Measurements from ENCODE around the gene SLC7A9.
"Not testable (repeated sequence)": the region's sequence is repeated elsewhere in the genome, so short reads cannot be mapped to it uniquely, and the experiment has no call there.

The SLC7A9 gene

DNA sequence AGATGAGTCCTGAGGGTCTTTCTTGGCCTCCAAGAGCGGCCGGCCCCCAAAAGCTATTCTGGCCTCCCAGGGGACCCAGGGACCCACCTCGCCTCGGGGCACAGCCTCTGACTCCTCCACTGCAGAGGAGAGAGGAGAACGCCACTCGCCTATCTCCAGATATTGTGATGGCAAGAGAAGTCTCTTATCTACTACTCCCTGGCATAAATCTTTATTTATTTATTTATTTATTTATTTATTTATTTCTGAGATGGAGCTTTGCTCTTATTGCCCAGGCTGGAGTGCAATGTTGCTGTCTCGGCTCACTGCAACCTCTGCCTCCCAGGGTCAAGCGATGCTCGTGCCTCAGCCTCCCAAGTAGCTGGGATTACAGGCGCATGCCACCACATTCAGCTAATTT, 11.0 kb downstream of the SLC7A9 start:
- no peak overlapping the region for H3K9ac ChIP-seq (ENCODE audit: low read length)
- no peaks in the 10 kb centered on the region for H3K27me3 ChIP-seq (ENCODE audit: control insufficient read depth, insufficient read depth, low read length)
- no peaks in the 10 kb centered on the region for H3K36me3 ChIP-seq (ENCODE audit: control insufficient read depth, insufficient read depth, low read length)
- H3K4me3 ChIP-seq (ENCODE audit: low read length) = no peak overlapping the region
- no peaks in the 10 kb centered on the region for H3K4me1 ChIP-seq (ENCODE audit: control insufficient read depth, insufficient read depth, low read length)
- no peaks in the 10 kb centered on the region for H3K9me3 ChIP-seq (ENCODE audit: control insufficient read depth, low read length)

DNA sequence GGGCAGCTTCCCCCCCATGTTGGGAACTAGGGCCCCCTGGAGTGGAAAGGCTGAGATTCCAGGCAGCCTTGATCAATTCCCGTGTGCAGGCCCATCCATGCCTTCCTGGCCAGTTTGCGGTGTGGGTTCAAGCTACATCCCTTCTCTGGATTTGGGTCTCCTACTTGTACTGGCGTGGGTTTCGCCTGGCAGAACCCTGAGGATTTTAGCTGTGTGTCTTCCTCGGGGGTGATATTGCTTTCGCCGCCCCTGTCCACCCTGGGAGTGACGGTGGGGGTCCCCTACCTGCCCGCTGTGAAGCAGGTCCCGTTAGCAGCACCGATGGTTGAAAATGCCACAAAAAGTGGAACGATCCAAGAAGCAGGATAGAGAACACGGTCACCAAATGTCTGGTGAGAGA, 11.4 kb downstream of the SLC7A9 start:
- H3K36me3 ChIP-seq (ENCODE audit: control insufficient read depth, insufficient read depth, low read length) = no peaks in the 10 kb centered on the region

DNA sequence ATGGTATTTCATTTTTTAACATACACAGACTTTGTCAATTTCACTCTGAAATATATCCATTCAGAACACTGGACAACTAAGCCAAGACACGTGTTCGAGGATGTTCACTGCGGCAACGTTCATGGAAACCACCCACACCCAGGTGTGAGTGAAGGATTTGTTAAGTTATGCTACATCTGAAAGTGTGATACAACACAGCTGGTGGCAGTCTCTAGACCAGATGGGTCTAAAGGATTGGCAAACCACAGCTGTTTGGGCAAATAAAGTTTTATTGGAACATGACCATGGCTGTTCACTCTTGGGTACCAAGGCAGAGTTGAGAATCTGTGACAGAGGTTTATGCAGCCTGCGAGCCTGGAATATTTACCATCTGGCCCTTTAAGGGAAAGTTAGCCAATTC, 12.0 kb downstream of the SLC7A9 start:
- Histone ChIP-seq H3K36me3 (ENCODE audit: control insufficient read depth, insufficient read depth, low read length) (no peaks in the 10 kb centered on the region), H3K4me3 (ENCODE audit: low read length) (no peak overlapping the region), H3K4me1 (ENCODE audit: control insufficient read depth, insufficient read depth, low read length) (no peaks in the 10 kb centered on the region), H3K9me3 (ENCODE audit: control insufficient read depth, low read length) (no peaks in the 10 kb centered on the region), H3K27me3 (ENCODE audit: control insufficient read depth, insufficient read depth, low read length) (no peaks in the 10 kb centered on the region), H3K9ac (ENCODE audit: low read length) (no peak overlapping the region)

More for the DNA sequence above, 11.4 kb downstream of the SLC7A9 start:
- Histone ChIP-seq H3K4me3 (ENCODE audit: low read length) (no peak overlapping the region), H3K9me3 (ENCODE audit: control insufficient read depth, low read length) (no peaks in the 10 kb centered on the region), H3K9ac (ENCODE audit: low read length) (no peak overlapping the region), H3K4me1 (ENCODE audit: control insufficient read depth, insufficient read depth, low read length) (no peaks in the 10 kb centered on the region), H3K27me3 (ENCODE audit: control insufficient read depth, insufficient read depth, low read length) (no peaks in the 10 kb centered on the region)

DNA sequence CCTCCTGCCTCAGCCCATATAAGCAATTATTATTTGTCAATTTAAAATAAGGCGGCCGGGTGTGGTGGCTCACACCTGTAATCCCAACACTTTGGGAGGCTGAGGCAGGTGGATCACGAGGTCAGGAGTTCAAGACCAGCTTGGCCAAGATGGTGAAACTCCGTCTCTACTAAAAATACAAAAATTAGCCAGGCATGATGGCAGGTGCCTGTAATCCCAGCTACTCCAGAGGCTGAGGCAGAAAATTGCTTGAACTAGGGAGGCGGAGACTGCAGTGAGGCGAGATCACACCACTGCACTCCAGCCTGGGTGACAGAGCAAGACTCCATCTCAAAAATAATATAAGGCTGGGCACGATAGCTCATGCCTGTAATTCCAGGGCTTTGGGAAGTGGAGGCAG, 12.7 kb downstream of the SLC7A9 start:
- H3K4me3 ChIP-seq (ENCODE audit: low read length); H3K4me1 ChIP-seq (ENCODE audit: control insufficient read depth, insufficient read depth, low read length); H3K27me3 ChIP-seq (ENCODE audit: control insufficient read depth, insufficient read depth, low read length); H3K9ac ChIP-seq (ENCODE audit: low read length); H3K36me3 ChIP-seq (ENCODE audit: control insufficient read depth, insufficient read depth, low read length); H3K9me3 ChIP-seq (ENCODE audit: control insufficient read depth, low read length): not testable (repeated sequence)

DNA sequence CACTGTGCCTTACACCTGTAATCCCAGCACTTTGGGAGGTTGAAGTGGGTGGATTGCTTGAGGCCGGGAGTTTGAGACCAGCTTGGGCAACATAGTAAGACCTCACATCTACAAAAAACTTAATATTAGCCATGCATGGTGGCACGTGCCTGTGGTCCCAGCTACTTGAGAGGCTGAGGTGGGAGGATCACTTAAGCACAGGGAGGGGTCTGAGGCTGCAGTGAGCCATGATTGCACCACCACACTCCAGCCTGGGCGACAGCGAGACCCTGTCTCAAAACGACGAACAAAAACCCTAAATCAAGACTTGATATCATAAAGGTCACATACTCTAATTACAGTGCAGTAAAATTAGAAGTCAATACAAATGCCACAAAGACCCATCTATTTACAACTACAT, 17.4 kb downstream of the SLC7A9 start:
- Histone ChIP-seq H3K4me1 (ENCODE audit: control insufficient read depth, insufficient read depth, low read length) (no peaks in the 10 kb centered on the region), H3K9ac (ENCODE audit: low read length) (no peak overlapping the region), H3K9me3 (ENCODE audit: control insufficient read depth, low read length) (no peaks in the 10 kb centered on the region), H3K27me3 (ENCODE audit: control insufficient read depth, insufficient read depth, low read length) (no peaks in the 10 kb centered on the region), H3K4me3 (ENCODE audit: low read length) (no peak overlapping the region), H3K36me3 (ENCODE audit: control insufficient read depth, insufficient read depth, low read length) (no peaks in the 10 kb centered on the region)

DNA sequence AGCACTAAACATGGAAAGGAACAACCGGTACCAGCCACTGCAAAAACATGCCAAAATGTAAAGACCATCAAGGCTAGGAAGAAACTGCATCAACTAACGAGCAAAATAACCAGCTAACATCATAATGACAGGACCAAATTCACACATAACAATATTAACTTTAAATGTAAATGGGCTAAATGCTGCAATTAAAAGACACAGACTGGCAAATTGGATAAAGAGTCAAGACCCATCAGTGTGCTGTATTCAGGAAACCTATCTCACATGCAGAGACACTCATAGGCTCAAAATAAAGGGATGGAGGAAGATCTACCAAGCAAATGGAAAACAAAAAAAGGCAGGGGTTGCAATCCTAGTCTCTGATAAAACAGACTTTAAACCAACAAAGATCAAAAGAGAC, 21.5 kb downstream of the SLC7A9 start:
- H3K9ac ChIP-seq (ENCODE audit: low read length); H3K4me1 ChIP-seq (ENCODE audit: control insufficient read depth, insufficient read depth, low read length); H3K36me3 ChIP-seq (ENCODE audit: control insufficient read depth, insufficient read depth, low read length); H3K27me3 ChIP-seq (ENCODE audit: control insufficient read depth, insufficient read depth, low read length); H3K9me3 ChIP-seq (ENCODE audit: control insufficient read depth, low read length); H3K4me3 ChIP-seq (ENCODE audit: low read length): not testable (repeated sequence)

DNA sequence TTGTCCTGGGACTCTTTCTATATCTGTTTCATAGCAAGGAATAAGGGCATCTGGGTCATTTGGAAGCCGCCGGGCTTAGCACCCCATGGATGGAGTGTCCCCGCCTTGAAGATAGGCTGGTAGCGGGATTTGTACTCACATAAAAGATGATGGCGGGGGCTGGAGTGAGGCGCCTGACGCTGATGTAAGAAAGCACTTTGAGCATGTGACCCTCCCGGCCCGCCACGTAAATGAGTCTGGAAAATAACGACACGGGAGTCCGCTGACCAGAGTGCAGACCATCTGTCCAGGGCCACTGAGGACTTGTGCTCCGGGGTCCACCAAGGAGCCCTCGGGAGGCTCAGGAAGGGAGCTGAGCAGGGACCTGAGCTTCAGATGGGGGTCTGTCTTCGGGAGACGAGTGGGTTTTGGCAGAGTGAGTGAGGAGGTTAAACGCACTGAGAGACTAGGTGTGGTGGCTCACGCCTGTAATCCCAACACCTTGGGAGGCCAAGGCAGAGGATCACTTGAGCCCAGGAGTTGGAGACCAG, 25.8 kb downstream of the SLC7A9 start:
- no peaks in the 10 kb centered on the region for H3K36me3 ChIP-seq (ENCODE audit: control insufficient read depth, insufficient read depth, low read length)
- no peak overlapping the region for H3K4me3 ChIP-seq (ENCODE audit: low read length)
- H3K9ac ChIP-seq (ENCODE audit: low read length) = no peak overlapping the region
- H3K9me3 ChIP-seq (ENCODE audit: control insufficient read depth, low read length) = no peaks in the 10 kb centered on the region
- no peaks in the 10 kb centered on the region for H3K4me1 ChIP-seq (ENCODE audit: control insufficient read depth, insufficient read depth, low read length)
- no peaks in the 10 kb centered on the region for H3K27me3 ChIP-seq (ENCODE audit: control insufficient read depth, insufficient read depth, low read length)

DNA sequence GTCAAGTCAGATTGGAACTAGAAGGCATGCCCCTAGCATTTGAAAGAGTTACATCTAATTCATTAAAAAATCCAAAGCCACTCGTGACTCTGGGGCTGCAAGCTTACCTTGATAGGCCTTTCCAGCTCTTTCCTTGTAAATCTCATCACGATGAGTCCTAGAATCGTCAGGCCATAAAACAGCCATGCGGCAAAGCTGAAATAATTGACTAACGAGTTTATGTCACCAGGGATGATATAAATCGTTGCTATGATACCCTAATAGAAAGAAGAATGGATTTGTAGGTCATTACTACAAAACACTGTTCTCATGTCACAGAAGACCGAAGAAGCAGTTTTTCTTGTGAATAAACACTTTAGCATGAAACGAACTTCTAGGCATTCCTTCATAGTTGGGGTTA, 27.5 kb downstream of the SLC7A9 start:
- no peak overlapping the region for H3K4me3 ChIP-seq (ENCODE audit: low read length)
- H3K4me1 ChIP-seq (ENCODE audit: control insufficient read depth, insufficient read depth, low read length) = no peaks in the 10 kb centered on the region
- no peak overlapping the region for H3K9ac ChIP-seq (ENCODE audit: low read length)
- H3K9me3 ChIP-seq (ENCODE audit: control insufficient read depth, low read length) = no peaks in the 10 kb centered on the region
- H3K27me3 ChIP-seq (ENCODE audit: control insufficient read depth, insufficient read depth, low read length) = no peaks in the 10 kb centered on the region
- H3K36me3 ChIP-seq (ENCODE audit: control insufficient read depth, insufficient read depth, low read length) = no peaks in the 10 kb centered on the region

DNA sequence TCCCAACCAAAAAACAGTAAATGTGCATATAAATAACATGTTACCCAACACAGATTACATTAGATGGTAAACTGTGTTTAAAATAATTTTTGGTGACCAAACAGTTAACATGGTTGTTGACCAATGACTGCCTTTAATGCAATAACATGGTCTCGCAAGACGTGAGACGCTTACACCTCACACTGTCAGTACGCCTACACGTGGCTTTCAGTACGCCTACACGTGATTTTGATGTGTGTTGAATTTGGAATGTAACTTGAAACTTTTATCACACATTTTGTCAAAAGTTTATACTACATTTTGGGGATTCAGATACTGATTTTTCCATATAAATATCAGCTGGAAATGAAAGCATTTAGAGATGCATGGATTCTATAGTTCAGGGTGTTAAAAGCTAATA, 32.0 kb downstream of the SLC7A9 start:
- Histone ChIP-seq H3K36me3 (ENCODE audit: control insufficient read depth, insufficient read depth, low read length) (no peaks in the 10 kb centered on the region), H3K9ac (ENCODE audit: low read length) (no peak overlapping the region), H3K27me3 (ENCODE audit: control insufficient read depth, insufficient read depth, low read length) (no peaks in the 10 kb centered on the region), H3K4me3 (ENCODE audit: low read length) (no peak overlapping the region), H3K9me3 (ENCODE audit: control insufficient read depth, low read length) (no peaks in the 10 kb centered on the region), H3K4me1 (ENCODE audit: control insufficient read depth, insufficient read depth, low read length) (no peaks in the 10 kb centered on the region)

DNA sequence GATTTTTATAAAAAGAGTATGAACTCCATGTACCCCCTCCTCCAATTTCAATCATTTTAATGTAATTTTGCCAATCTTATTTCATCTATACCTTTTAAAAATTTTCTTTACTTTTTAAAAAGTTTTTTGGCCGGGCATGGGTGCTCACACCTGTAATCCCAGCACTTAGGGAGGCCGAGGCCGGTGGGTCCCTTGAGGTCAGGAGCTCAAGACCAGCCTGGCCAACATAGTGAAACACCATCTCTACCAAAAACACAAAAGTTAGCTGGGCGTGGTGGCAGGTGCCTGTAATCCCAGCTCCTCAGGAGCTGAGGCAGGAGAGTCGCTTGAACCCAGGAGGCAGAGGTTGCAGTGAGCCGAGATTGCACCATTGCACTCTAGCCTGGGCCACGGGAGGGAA, 36.2 kb downstream of the SLC7A9 start:
- not testable (repeated sequence) for H3K9ac ChIP-seq (ENCODE audit: low read length); H3K4me1 ChIP-seq (ENCODE audit: control insufficient read depth, insufficient read depth, low read length); H3K9me3 ChIP-seq (ENCODE audit: control insufficient read depth, low read length); H3K27me3 ChIP-seq (ENCODE audit: control insufficient read depth, insufficient read depth, low read length); H3K4me3 ChIP-seq (ENCODE audit: low read length); H3K36me3 ChIP-seq (ENCODE audit: control insufficient read depth, insufficient read depth, low read length)

DNA sequence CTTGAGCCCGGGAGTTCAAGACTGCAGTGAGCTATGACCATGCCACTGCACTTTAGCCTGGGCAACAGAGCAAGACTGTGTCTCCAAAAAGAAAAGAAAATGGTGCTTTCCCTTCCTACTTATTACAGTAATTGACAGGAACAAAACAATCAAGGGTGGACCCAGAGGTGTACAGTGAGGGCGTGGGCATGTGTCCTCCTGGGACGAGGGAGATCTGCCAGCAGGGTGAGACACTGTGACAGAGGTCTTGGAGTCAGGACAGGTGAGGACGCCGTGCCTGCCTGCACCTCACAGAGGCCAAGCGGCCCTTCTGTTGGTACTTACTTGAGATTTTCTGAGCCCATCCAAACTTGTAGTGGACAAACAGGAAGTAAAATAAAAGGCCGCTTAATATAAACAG, 36.7 kb downstream of the SLC7A9 start:
- not testable (repeated sequence) for H3K4me1 ChIP-seq (ENCODE audit: control insufficient read depth, insufficient read depth, low read length); H3K36me3 ChIP-seq (ENCODE audit: control insufficient read depth, insufficient read depth, low read length); H3K4me3 ChIP-seq (ENCODE audit: low read length); H3K9me3 ChIP-seq (ENCODE audit: control insufficient read depth, low read length); H3K9ac ChIP-seq (ENCODE audit: low read length); H3K27me3 ChIP-seq (ENCODE audit: control insufficient read depth, insufficient read depth, low read length)

DNA sequence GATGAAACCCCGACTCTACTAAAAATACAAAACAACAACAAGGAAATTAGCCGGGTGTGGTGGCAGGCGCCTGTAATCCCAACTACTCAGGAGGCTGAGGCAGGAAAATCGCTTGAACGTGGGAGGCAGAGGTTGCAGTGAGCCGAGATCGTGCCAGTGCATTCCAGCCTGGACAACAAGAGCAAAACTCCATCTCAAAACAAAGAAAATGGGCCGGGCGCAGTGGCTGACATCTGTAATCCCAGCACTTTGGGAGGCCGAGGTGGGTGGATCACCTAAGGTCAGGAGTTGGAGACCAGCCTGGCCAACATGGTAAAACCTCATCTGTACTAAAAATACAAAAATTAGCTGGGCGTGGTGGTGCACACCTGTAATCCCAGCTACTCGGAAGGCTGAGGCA, 37.5 kb downstream of the SLC7A9 start:
- not testable (repeated sequence) for H3K9ac ChIP-seq (ENCODE audit: low read length)

DNA sequence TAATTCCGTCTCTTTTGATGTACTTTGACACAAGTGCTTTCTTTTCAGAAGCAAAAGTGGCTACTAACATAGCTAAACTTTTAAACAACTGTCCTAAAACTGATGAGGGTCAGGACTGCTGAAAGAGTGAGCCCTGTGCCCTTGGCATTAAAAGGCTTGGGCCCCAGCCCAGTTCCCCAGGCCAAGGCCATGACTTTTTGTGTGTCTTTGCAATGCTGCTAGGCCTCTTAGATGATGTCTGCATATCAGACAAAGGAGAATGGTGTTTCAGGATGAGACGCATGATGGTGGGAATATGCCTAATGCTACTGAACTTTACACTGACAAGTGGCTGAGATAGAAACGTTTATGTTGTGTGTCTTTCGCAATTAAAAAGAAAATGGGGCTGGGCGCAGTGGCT, 38.0 kb downstream of the SLC7A9 start:
- Histone ChIP-seq H3K36me3 (ENCODE audit: control insufficient read depth, insufficient read depth, low read length) (no peaks in the 10 kb centered on the region), H3K4me3 (ENCODE audit: low read length) (no peak overlapping the region), H3K9me3 (ENCODE audit: control insufficient read depth, low read length) (no peaks in the 10 kb centered on the region), H3K9ac (ENCODE audit: low read length) (no peak overlapping the region), H3K27me3 (ENCODE audit: control insufficient read depth, insufficient read depth, low read length) (no peaks in the 10 kb centered on the region), H3K4me1 (ENCODE audit: control insufficient read depth, insufficient read depth, low read length) (no peaks in the 10 kb centered on the region)

More for the DNA sequence above, 37.5 kb downstream of the SLC7A9 start:
- H3K36me3 ChIP-seq (ENCODE audit: control insufficient read depth, insufficient read depth, low read length); H3K4me3 ChIP-seq (ENCODE audit: low read length); H3K27me3 ChIP-seq (ENCODE audit: control insufficient read depth, insufficient read depth, low read length); H3K9me3 ChIP-seq (ENCODE audit: control insufficient read depth, low read length); H3K4me1 ChIP-seq (ENCODE audit: control insufficient read depth, insufficient read depth, low read length): not testable (repeated sequence)
